Mesendoderm (in vitro differentiated cells): Measurements from ENCODE around the gene TRABD2A.

Experiments
- DNase-seq: peaks from one replicate; pipeline ENCODE4 v3.0.0; 2013
- H2AK5ac ChIP-seq: 2 replicates; pipeline ENCODE4 v1.6.1; 2013; ENCODE audit warnings: low read length, inconsistent platforms
- H2BK120ac ChIP-seq: 2 replicates; pipeline ENCODE4 v1.6.1; 2013; ENCODE audit warnings: low read depth, mild to moderate bottlenecking, low read length, moderate library complexity, mixed read lengths
- H2BK15ac ChIP-seq: replicated peaks from 2 replicates; pipeline ENCODE4 v1.6.1; 2013; ENCODE audit warnings: low read depth, mild to moderate bottlenecking, moderate library complexity
- H2BK5ac ChIP-seq: 2 replicates; pipeline ENCODE4 v1.6.1; 2013; ENCODE audit warnings: low read length, inconsistent platforms
- H3K18ac ChIP-seq: 2 replicates; pipeline ENCODE4 v1.6.1; 2013; ENCODE audit warnings: mild to moderate bottlenecking, low read length, mixed read lengths
- H3K23ac ChIP-seq: one replicate; pipeline ENCODE4 v1.6.1; 2013; ENCODE audit warnings: low read length
- H3K27ac ChIP-seq: 2 replicates; pipeline ENCODE4 v1.5.1; 2013; ENCODE audit warnings: low read depth, mild to moderate bottlenecking, inconsistent platforms, low read length, moderate library complexity
- H3K27me3 ChIP-seq: 2 replicates; pipeline ENCODE4 v1.6.1; 2013; ENCODE audit warnings: low read length, control low read depth, mild to moderate bottlenecking, inconsistent platforms; ENCODE audit not compliant: insufficient read depth, poor library complexity
- H3K36me3 ChIP-seq: 2 replicates; pipeline ENCODE4 v1.6.1; 2013; ENCODE audit warnings: low read length, inconsistent platforms; ENCODE audit not compliant: control insufficient read depth, insufficient read depth
- H3K4ac ChIP-seq: one replicate; pipeline ENCODE4 v1.6.1; 2013; ENCODE audit warnings: low read depth, mild to moderate bottlenecking, low read length, moderate library complexity
- H3K4me1 ChIP-seq: 2 replicates; pipeline ENCODE4 v1.6.1; 2013; ENCODE audit warnings: low read depth, low read length, inconsistent platforms; ENCODE audit not compliant: control insufficient read depth
- H3K4me2 ChIP-seq: 2 replicates; pipeline ENCODE4 v1.6.1; 2013; ENCODE audit warnings: low read length
- H3K4me3 ChIP-seq: 2 replicates; pipeline ENCODE4 v1.5.1; 2013; ENCODE audit warnings: mild to moderate bottlenecking, low read length
- H3K56ac ChIP-seq: one replicate; pipeline ENCODE4 v1.6.1; 2013; ENCODE audit warnings: low read length
- H3K79me1 ChIP-seq: 2 replicates; pipeline ENCODE4 v1.6.1; 2013; ENCODE audit warnings: low read length, inconsistent platforms
- H3K79me2 ChIP-seq: 2 replicates; pipeline ENCODE4 v1.6.1; 2013; ENCODE audit warnings: mild to moderate bottlenecking, low read length; ENCODE audit not compliant: control insufficient read depth, insufficient read depth
- H3K9ac ChIP-seq: 2 replicates; pipeline ENCODE4 v1.6.1; 2013; ENCODE audit warnings: low read length, inconsistent platforms
- H4K5ac ChIP-seq: one replicate; pipeline ENCODE4 v1.6.1; 2013; ENCODE audit warnings: low read length
- H4K8ac ChIP-seq: one replicate; pipeline ENCODE4 v1.6.1; 2013; ENCODE audit warnings: low read depth, mild to moderate bottlenecking, control low read depth, low read length, moderate library complexity
- WGBS: extraction: QIAGEN DNeasy Blood & Tissue Kit; methylation state at CpG from one replicate; pipeline ENCODE4 v1.1.7; 2013; ENCODE audit warnings: low lambda C conversion rate, missing lambda C conversion rate; ENCODE audit not compliant: insufficient coverage; ENCODE audit errors: extremely low coverage; 5-methylcytosine and 5-hydroxymethylcytosine counted together

Gene TRABD2A

GRCh38 chr2:84815146-84815545 lies 65.7 kb downstream of the TRABD2A start:
- Histone ChIP-seq H3K56ac (no peak overlapping the region), H3K9ac (no peak overlapping the region), H3K36me3 (no peaks in the 10 kb centered on the region), H4K8ac (no peak overlapping the region), H2BK120ac (no peak overlapping the region), H3K4me2 (no peak overlapping the region), H4K5ac (no peak overlapping the region), H3K4ac (no peak overlapping the region), H2BK5ac (no peak overlapping the region), H3K79me2 (no peaks in the 10 kb centered on the region), H3K4me1 (peaks cover 2% of the 10 kb centered on the region), H3K79me1 (no peaks in the 10 kb centered on the region), H2AK5ac (no peak overlapping the region), H3K4me3 (no peak overlapping the region), H3K18ac (no peak overlapping the region), H3K27me3 (no peaks in the 10 kb centered on the region), H2BK15ac (no peak overlapping the region), H3K27ac (no peak overlapping the region), H3K23ac (no peak overlapping the region)
- DNase-seq = no peak
- no CpG with 5 or more reads among the region's 3 CpGs for WGBS

DNA sequence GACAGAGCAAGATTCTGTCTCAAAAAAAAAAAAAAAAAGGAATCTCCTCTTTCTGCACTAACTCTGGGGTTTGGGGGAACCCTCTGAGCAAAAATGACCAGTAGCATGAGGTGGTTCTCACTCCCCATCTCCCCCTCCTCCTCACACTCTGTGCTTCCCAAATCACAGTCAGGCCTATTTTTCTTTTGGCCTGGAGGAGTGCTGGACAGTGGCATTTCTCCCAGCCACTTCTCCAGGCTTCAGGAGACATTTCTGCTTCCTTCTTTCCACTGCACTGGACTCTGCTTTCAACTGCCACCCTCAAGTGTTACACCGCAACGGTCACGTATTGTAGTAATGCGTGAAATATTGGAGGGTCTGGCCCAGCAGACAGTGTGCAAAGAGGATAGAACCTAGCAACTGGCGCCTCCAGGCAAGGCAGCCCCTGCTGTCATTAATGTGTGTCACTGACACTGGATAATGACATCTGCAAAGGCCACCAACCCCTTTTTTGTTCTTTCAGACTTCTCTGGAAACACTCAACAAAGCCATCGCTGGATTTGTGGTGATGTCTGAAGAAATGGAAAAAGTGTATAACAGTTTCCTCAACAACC lies 68.9 kb downstream of the TRABD2A start:
- Histone ChIP-seq H3K4me1 (peaks cover 2% of the 10 kb centered on the region), H3K56ac (no peak overlapping the region), H4K8ac (no peak overlapping the region), H3K23ac (no peak overlapping the region), H3K9ac (no peak overlapping the region), H3K4me3 (no peak overlapping the region), H3K18ac (no peak overlapping the region), H3K27me3 (no peaks in the 10 kb centered on the region), H3K4me2 (no peak overlapping the region), H3K27ac (no peak overlapping the region), H3K36me3 (no peaks in the 10 kb centered on the region), H2BK15ac (no peak overlapping the region), H3K79me1 (no peaks in the 10 kb centered on the region), H2BK5ac (no peak overlapping the region), H2AK5ac (no peak overlapping the region), H2BK120ac (no peak overlapping the region), H3K4ac (no peak overlapping the region), H4K5ac (no peak overlapping the region), H3K79me2 (no peaks in the 10 kb centered on the region)
- no CpG with 5 or more reads among the region's 6 CpGs for WGBS
- no peak for DNase-seq

DNA sequence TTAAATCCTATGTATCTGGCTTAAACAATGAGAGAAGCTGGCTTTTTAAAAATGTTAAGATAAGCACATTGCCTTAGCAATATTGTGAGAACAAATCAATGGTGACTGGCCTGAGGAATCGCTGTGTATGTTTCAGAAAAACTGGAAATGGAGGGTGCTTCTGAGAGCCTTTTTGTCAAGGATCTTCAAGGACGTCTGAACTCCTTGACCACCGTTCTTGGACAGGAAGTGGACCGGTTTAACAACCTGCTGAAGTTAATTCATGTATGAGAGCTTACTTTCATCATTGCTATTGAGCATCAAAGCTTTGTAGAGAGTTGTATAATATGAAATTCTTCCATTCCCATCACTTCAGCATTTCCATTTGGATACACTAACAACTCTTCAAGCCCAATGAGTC lies 72.6 kb downstream of the TRABD2A start:
- H3K27ac ChIP-seq = no peak overlapping the region
- no peaks in the 10 kb centered on the region for H3K79me1 ChIP-seq
- H3K36me3 ChIP-seq = no peaks in the 10 kb centered on the region
- no peak overlapping the region for H3K4me2 ChIP-seq
- no peaks in the 10 kb centered on the region for H3K79me2 ChIP-seq
- H3K4me1 ChIP-seq = no peaks in the 10 kb centered on the region
- no peak overlapping the region for H2AK5ac ChIP-seq
- no peak overlapping the region for H4K5ac ChIP-seq
- no peak overlapping the region for H3K56ac ChIP-seq
- H3K27me3 ChIP-seq = no peaks in the 10 kb centered on the region
- H2BK120ac ChIP-seq = no peak overlapping the region
- no peak overlapping the region for H3K9ac ChIP-seq
- H3K4ac ChIP-seq = no peak overlapping the region
- DNase-seq = no peak
- WGBS = no CpG with 5 or more reads among the region's 4 CpGs
- H3K4me3 ChIP-seq = no peak overlapping the region
- no peak overlapping the region for H4K8ac ChIP-seq
- H3K23ac ChIP-seq = no peak overlapping the region
- H2BK5ac ChIP-seq = no peak overlapping the region
- no peak overlapping the region for H3K18ac ChIP-seq
- no peak overlapping the region for H2BK15ac ChIP-seq

GRCh38 chr2:84807063-84807485 lies 73.8 kb downstream of the TRABD2A start:
- WGBS = no CpG with 5 or more reads among the region's 4 CpGs
- Histone ChIP-seq H3K4ac (no peak overlapping the region), H3K23ac (no peak overlapping the region), H3K4me2 (no peak overlapping the region), H4K8ac (no peak overlapping the region), H3K4me3 (no peak overlapping the region), H3K18ac (no peak overlapping the region), H2BK5ac (no peak overlapping the region), H2BK15ac (no peak overlapping the region), H3K56ac (no peak overlapping the region), H4K5ac (no peak overlapping the region), H3K27me3 (no peaks in the 10 kb centered on the region), H3K9ac (no peak overlapping the region), H3K27ac (no peak overlapping the region), H3K4me1 (no peaks in the 10 kb centered on the region), H2AK5ac (no peak overlapping the region), H3K79me2 (no peaks in the 10 kb centered on the region), H3K36me3 (no peaks in the 10 kb centered on the region), H2BK120ac (no peak overlapping the region), H3K79me1 (no peaks in the 10 kb centered on the region)
- no peak for DNase-seq

DNA sequence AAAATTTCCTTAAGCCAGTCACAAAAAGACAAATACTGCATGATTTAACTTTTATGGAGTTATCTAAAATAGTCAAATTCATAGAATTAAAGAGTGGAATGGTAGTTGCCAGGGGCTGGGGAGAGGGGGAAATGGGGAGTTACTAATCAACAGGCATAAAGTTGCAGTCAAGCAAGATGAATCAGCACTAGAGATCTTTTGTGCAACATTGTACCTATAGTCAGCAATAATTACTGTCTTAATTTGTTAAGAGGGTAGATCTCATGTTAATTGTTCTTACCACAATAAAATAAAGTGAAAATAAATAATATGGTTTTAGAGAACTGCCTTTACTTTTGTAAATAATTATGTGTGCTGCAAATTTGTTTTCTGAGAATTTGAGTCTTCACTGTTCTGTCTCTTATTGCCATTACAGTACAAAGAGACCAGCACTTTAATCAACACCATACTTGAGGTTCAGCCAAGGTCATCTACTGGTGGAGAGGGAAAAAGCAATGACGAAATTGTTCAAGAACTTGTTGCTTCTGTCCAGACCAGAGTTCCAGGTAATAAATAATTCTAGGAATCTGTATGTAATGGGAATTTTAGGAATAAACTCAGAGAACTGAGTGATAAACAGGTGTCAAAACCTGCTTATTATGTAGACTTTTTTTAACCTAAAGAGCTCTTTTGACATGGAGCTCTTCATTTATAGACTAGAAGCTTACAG lies 75.5 kb downstream of the TRABD2A start:
- no peaks in the 10 kb centered on the region for H3K36me3 ChIP-seq
- no peak overlapping the region for H3K4me2 ChIP-seq

DNA sequence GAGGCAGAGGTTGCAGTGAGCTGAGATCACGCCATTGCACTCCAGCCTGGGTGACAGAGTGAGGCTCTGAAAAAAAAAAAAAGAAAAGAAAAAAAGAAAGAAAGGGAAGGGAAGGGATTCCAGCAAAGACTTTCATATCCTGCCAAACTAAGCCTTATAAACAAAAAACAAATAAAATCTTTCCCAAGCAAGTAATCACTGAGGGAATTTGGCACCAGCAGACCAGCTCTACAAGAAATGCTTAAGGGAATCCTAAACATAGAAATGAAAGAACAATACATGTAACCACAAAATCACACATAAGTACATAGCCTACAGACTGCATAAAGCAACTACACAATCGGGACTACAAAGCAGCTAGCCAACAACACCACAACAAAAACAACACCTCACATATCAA lies 79.1 kb downstream of the TRABD2A start:
- Histone ChIP-seq H3K4me3 (no peak overlapping the region), H3K56ac (no peak overlapping the region), H3K4me1 (no peaks in the 10 kb centered on the region), H2BK120ac (no peak overlapping the region), H3K23ac (no peak overlapping the region), H3K4ac (no peak overlapping the region), H3K27me3 (no peaks in the 10 kb centered on the region), H2BK5ac (no peak overlapping the region), H4K8ac (no peak overlapping the region), H3K18ac (no peak overlapping the region), H3K27ac (no peak overlapping the region), H3K79me2 (no peaks in the 10 kb centered on the region), H2AK5ac (no peak overlapping the region), H3K9ac (no peak overlapping the region), H4K5ac (no peak overlapping the region), H3K79me1 (no peaks in the 10 kb centered on the region), H3K4me2 (no peak overlapping the region), H2BK15ac (no peak overlapping the region), H3K36me3 (no peaks in the 10 kb centered on the region)
- no peak for DNase-seq
- no CpG with 5 or more reads among the region's 2 CpGs for WGBS

More for the DNA sequence above, 75.5 kb downstream of the TRABD2A start:
- no peak overlapping the region for H2AK5ac ChIP-seq
- H3K18ac ChIP-seq = no peak overlapping the region
- no peak overlapping the region for H3K27ac ChIP-seq
- no peaks in the 10 kb centered on the region for H3K79me2 ChIP-seq
- no peaks in the 10 kb centered on the region for H3K79me1 ChIP-seq
- no CpG with 5 or more reads among the region's 1 CpG for WGBS
- H2BK5ac ChIP-seq = no peak overlapping the region
- H3K4me3 ChIP-seq = no peak overlapping the region
- no peak overlapping the region for H3K9ac ChIP-seq
- no peak overlapping the region for H3K23ac ChIP-seq
- no peak for DNase-seq
- H3K27me3 ChIP-seq = no peaks in the 10 kb centered on the region
- no peak overlapping the region for H4K8ac ChIP-seq
- no peak overlapping the region for H3K4ac ChIP-seq
- no peak overlapping the region for H3K56ac ChIP-seq
- no peak overlapping the region for H2BK120ac ChIP-seq
- H3K4me1 ChIP-seq = no peaks in the 10 kb centered on the region
- H4K5ac ChIP-seq = no peak overlapping the region
- no peak overlapping the region for H2BK15ac ChIP-seq
